GM21360 (cell line): ENCODE results near the gene TOX4.

Experiments used
- ATAC-seq: cut with Tn5 transposase; IDR thresholded peaks from one replicate; pipeline ENCODE4 v1.9.1; 2021; ENCODE audit warnings: mild to moderate bottlenecking, moderate library complexity; ENCODE audit not compliant: unreplicated experiment

Gene TOX4

GRCh38 chr14:21501568-21501967, 24.6 kb downstream of the TOX4 start:
- no peak for ATAC-seq

GRCh38 chr14:21503376-21503775, 26.4 kb downstream of the TOX4 start:
- ATAC-seq: no peak

GRCh38 chr14:21505012-21505553, 28.1 kb downstream of the TOX4 start:
- ATAC-seq: peak; percentile 81

GRCh38 chr14:21506557-21506956, 29.6 kb downstream of the TOX4 start:
- ATAC-seq: no peak

GRCh38 chr14:21509432-21510143, 32.6 kb downstream of the TOX4 start:
- ATAC-seq: no peak

GRCh38 chr14:21510735-21511657, 34.0 kb downstream of the TOX4 start, which contains the start of gene METTL3:
Gene METTL3 (minus strand): TSS chr14:21511340. CDS start chr14:21511223, 117 bp downstream.
- ATAC-seq: peak; percentile 96

- ATAC-seq: no peak
These were observed 37.3 kb downstream of the TOX4 start for GRCh38 chr14:21514341-21514740.

GRCh38 chr14:21518725-21519124, 41.7 kb downstream of the TOX4 start:
- no peak for ATAC-seq

GRCh38 chr14:21520767-21521166, 43.8 kb downstream of the TOX4 start:
- no peak for ATAC-seq

- ATAC-seq: no peak
These were observed 44.5 kb downstream of the TOX4 start for GRCh38 chr14:21521501-21521900.

- no peak for ATAC-seq
These were observed 46.2 kb downstream of the TOX4 start for GRCh38 chr14:21523203-21523602.

- ATAC-seq: no peak
These were observed 47.8 kb downstream of the TOX4 start for GRCh38 chr14:21524575-21525490.

GRCh38 chr14:21525571-21525961, 48.6 kb downstream of the TOX4 start:
- ATAC-seq: no peak

- peak; percentile 59 for ATAC-seq
These were observed 49.1 kb downstream of the TOX4 start, which contains the start of gene SALL2 for GRCh38 chr14:21525962-21526671. Gene SALL2 (minus strand): TSS chr14:21526346. CDS start chr14:21526127, 219 bp downstream.

GRCh38 chr14:21526672-21527317, 49.8 kb downstream of the TOX4 start:
- ATAC-seq: no peak

- no peak for ATAC-seq
These were observed 50.3 kb downstream of the TOX4 start for GRCh38 chr14:21527318-21527679.

GRCh38 chr14:21528381-21529348, 51.7 kb downstream of the TOX4 start:
- no peak for ATAC-seq

GRCh38 chr14:21529515-21529914, 52.5 kb downstream of the TOX4 start:
- no peak for ATAC-seq
